NCI-H345 (cell line): ENCODE results near the gene CREB3.

Experiments used
- DNase-seq: peaks from one replicate; lab custom pipeline; 2025; lab: John Stamatoyannopoulos, UW

The CREB3 gene, protein sequence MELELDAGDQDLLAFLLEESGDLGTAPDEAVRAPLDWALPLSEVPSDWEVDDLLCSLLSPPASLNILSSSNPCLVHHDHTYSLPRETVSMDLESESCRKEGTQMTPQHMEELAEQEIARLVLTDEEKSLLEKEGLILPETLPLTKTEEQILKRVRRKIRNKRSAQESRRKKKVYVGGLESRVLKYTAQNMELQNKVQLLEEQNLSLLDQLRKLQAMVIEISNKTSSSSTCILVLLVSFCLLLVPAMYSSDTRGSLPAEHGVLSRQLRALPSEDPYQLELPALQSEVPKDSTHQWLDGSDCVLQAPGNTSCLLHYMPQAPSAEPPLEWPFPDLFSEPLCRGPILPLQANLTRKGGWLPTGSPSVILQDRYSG

GRCh38 chr9:35732185-35732799, at the start of gene CREB3, which contains the start of gene TLN1:
Gene CREB3 (plus strand): TSS chr9:35732666. CDS start chr9:35732773, 107 bp downstream.
Gene TLN1 (minus strand): TSS chr9:35732195. CDS start chr9:35725694, 6,501 bp downstream.
- DNase-seq: peak; percentile 98

DNA sequence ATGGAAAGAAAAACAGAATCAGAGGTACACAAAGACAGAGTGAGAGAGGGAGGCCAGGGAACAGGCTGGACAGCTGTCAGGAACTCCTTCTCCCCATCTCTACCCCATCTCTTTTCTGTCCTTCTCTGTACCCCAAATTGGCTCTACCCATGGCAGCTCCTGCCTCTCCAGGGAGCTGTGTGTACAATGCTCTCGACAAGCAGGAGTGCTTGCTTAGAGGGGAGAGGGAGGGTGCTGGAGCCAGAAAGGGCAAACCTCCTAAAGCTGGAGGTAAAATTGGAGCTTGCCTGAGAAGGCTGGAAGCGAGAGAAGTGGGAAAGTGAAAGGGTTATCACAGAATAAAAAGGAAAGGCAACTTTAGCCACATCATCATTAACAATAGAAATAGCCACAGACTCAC, 49.1 kb upstream of the CREB3 start:
- DNase-seq: no peak

DNA sequence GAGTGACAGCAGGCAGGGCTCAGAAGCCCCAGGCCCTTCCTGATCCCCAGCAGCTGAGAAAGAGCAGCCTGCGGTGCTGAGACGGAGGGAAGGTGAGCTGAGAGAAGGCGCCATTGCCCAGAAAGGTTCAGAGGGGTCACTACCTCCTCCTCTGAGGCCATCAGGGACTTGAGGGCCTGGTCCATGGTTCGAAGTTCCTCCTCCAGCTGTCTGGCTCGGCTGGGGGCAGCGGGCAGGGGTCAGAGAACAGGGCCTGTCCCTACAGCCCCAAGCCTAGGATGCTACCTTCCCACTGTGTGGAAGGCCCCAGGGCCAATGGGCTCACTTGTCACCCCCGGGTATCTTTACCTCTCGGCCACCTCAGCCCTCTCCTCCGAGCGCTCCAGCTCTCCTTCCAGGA, 47.5 kb upstream of the CREB3 start:
- no peak for DNase-seq

DNA sequence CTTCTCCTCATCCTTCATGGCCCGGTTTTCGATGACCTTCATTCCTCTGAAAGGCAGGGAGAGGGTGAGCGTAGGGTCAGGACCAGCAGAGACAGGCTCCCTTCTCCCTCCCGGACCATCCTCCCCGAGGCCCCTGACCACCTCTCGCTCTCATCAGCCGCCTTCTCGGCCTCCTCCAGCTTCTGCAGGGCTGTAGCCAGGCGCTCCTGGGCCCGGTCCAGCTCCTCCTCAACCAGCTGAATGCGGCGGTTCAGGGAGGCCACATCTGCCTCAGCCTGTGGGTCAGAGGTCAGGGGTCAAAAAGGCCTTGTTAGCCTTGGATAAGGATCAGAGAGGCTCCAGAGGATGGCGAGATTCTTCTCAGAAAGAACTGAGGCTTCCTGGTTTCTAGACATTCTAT, 47.0 kb upstream of the CREB3 start:
- no peak for DNase-seq

DNA sequence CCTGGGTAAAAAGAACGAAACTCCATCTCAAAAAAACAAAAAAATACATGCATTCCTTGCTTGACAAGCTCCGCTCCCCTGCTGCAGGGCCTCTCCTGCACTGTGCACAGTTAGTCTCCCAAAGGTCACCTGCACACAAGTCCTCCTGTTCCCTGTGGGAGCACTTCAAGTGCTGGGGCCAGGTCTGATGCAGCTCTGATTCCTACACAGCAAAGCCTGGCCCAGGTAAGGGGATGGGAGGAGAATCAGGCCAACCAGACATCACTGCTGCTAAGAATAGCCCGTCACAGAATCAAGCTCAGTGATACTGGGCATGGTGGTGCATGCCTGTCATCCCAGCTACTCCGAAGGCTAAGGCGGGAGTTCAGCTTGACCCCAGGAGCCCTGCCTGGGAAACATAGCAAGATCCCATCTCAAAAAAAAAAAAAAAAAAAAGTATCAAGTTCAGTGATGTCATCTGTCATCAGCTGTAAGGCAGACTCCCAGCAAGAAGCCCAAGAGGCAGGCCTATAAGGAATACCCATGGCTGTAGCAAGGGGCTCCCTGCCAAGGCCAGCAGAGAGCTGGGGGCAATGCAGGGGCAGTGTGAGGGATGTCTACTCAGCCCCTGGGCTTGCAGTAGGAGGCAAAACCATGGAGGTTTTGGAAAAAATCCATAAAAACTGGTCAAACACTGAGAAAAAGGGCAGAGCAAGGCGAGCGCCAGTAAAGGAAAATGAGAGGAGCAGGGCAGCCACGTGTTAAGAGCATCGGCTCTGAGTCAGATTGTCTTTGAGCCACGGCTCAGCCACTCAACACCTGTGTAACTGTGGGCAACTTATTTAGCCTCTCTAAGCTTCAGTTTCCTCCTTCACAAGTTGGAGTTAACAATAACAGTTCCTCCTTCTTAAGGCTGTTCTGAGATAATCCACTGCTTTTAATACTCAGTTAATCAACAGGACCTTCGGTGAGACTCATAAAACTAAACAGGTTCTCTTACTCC, 46.0 kb upstream of the CREB3 start:
- no peak for DNase-seq

DNA sequence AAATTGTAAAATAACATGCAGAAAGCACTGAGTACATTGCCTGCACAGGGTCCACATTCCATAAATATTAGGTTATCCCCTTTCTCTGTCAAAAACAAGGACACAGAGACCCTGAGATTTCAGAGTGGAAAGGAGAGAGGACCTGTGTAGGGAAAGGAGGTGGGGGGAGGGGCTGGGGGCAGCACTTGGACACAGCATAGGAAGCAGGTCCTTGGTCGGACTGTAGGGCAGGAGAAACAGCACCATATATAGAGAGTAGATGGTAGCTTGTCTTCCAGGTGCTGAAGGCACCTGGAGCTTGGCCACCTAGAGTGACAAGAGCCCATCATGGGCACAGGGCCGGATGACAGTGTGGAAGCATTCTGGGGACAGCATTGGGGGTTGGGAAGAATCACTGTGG, 45.2 kb upstream of the CREB3 start:
- no peak for DNase-seq

GRCh38 chr9:35687972-35688557, 44.4 kb upstream of the CREB3 start:
- DNase-seq: no peak

- no peak for DNase-seq
Observed at GRCh38 chr9:35688558-35689541, 43.6 kb upstream of the CREB3 start.

GRCh38 chr9:35689542-35690293, 42.7 kb upstream of the CREB3 start, which contains the start of gene TPM2:
Gene TPM2 (minus strand): TSS chr9:35689925. CDS start chr9:35689817, 108 bp downstream.
- DNase-seq: no peak

DNA sequence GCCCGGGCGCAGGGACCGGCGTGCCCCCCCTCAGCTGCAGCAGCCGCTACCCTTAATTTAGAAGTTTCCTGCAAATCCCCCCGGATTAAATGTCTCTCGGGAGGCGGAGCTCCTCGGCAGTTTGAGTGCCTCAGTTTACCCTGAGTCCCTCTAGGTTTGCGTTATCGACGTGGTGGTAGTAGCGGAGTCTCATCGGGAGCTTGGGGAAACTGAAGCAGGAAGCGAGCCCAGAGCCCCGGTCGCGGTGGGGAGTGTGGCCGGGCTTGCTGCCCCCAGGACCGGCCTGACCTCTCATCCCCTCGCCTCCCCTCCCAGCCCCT, 42.2 kb upstream of the CREB3 start:
- DNase-seq: no peak

DNA sequence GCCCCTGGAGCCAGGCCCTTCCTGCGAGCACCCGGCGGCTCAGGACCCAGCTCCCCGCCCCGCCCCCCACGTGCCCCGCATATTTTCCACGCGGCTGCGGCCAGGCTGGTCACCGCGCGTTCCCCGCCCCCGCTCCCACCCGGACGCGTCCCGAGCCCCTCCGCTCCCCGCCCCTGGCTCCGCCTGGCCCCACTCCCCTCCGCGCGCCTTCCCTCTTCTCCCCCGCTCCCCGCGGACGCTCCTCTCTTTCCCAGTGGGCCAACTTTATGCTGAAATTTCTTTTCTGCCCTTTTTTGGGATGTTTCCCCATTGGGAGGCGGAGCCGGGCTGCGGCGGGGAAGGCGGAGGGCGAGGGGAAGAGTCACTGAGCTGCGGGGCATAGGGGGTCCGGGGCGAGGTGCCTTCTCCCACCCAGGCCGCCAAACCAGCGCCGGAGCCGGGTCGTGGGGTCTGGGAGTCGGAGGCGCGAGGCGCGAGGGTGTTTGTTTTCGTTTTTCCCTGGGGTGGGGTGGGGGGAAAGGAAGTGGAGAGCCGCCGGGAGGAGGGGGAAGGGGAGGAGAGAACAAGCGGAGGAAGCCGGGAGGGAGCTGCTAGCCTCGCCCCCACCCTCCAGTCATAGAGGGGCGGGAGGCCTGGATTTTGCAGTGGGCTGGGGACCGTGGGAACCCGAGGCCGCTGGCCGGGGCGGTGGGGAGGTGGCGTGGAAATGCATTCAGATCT, 41.7 kb upstream of the CREB3 start:
- peak; percentile 37 for DNase-seq

DNA sequence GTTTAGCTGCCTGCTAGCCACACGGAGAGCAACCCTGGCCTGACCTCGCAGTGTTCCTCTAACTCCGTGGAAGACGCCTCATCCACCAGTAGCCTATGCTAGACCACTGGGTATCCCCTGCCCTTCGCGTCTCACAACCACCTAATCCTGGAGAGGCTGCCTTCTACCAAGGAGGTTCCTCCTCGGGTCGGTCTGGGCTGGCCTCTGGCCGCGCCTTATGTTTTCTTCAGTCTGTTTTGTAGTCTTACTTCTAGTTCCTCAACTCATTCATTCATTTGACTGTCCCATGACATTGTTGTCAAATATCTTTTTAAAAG, 41.2 kb upstream of the CREB3 start:
- no peak for DNase-seq

DNA sequence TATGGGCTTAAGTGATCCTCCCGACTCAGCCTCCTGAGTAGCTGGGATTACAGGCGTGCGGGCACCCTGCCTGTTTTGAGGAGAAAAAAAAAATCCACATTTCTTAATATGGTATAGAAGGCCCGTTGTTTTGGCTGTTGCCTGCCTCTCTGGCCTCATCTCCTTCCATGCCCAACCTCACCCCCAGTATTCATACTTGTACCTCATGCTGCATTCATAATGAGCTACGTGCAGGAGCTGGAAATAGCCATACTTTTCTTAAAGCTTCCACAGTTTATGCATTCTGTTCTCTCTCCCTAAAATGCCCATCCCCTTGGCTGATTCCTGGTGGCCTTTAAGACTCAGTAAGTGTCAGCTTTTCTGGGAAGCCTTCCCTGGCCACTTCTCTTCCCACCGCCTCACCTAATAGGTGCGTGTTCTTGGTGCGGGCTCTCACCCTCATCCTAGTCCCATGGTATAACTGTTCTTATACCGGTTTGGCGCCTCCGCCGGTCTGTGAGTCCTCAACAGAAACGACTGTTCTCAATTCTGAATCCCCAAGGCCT, 40.6 kb upstream of the CREB3 start:
- no peak for DNase-seq

- no peak for DNase-seq
Observed at GRCh38 chr9:35695943-35696401, 36.5 kb upstream of the CREB3 start.

- peak; percentile 39 for DNase-seq
Observed at GRCh38 chr9:35696520-35697215, 35.8 kb upstream of the CREB3 start.

DNA sequence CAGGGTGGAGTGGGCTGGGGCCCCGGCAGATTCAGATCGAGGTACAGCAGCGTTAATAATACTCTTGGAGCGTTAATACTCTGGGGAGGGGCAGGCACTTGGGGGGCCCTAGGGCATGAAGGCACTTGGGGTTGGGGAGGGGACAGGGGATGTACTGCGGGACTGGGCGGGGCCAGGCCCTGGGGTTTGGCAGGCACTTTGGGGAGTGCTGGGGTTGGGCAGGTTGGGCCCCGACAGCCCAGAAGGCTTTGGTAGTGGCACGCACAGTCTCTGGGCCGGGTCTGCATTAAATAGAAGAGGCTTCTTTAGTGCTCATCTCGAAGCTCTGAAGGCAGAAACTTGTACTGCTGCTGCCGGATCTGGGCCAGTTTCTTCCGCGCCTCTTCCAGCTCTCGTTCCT, 35.0 kb upstream of the CREB3 start:
- DNase-seq: no peak

DNA sequence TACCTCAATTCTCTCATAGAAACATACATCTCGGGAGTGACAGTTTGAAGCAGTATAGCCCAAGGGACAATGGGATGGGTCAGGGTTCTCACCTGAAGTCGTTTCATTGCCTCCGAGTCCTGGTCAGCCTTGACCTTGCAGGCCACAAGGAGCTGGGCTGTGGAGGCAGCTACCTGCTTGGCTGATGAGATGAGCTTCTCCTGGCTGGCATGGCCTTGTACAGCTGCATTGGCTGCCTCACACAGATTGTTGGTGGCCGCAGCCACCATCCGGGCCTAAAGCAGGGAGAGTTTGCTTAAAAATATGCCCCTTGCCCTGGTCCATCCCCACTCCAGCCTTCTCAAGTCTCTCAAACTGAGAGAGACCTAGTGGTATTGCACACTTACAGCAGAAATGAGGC, 34.2 kb upstream of the CREB3 start:
- no peak for DNase-seq

- DNase-seq: no peak
Observed at GRCh38 chr9:35700031-35700430, 32.4 kb upstream of the CREB3 start.

DNA sequence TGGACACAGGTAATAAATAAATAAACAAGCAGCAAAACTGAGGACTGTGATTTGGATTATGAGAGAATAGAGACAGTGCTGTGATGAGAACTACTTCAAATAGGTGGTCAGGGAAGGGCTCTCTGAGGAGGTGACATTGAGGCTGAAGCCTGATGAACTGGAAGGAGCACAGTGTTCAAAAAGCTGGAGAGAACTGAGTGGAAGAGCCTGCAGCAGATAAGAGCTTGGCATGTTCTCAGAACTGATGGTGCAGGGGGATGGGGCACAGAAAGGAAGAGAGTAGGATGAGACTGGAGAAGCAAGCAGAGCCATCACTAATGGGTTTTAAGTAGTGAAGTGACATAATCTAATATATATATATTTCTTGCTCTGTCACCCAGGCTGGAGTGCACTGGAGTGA, 31.5 kb upstream of the CREB3 start:
- DNase-seq: no peak
